Fibroblast of pulmonary artery (primary cell): ENCODE measurements around the gene RPS21.
A peak's percentile ranks its signal among the peaks of the same experiment; 100 is the strongest.

ENCODE experiments used
- DNase-seq: peaks from one replicate; pipeline ENCODE4 v3.0.0-alpha.2; 2010; ENCODE audit warnings: low read depth
- H3K4me3 ChIP-seq: replicated peaks from 2 replicates; pipeline ENCODE4 v1.5.1; 2011; ENCODE audit warnings: low read depth, mild to moderate bottlenecking, control low read depth, low read length, moderate library complexity
- TF ChIP-seq, protein P1 (sequence below): IDR thresholded peaks from 2 replicates; pipeline ENCODE4 v1.5.1; 2011; ENCODE audit warnings: mild to moderate bottlenecking, control low read depth, low read length, inconsistent platforms; ENCODE audit errors: missing control alignments

The RPS21 gene

DNA sequence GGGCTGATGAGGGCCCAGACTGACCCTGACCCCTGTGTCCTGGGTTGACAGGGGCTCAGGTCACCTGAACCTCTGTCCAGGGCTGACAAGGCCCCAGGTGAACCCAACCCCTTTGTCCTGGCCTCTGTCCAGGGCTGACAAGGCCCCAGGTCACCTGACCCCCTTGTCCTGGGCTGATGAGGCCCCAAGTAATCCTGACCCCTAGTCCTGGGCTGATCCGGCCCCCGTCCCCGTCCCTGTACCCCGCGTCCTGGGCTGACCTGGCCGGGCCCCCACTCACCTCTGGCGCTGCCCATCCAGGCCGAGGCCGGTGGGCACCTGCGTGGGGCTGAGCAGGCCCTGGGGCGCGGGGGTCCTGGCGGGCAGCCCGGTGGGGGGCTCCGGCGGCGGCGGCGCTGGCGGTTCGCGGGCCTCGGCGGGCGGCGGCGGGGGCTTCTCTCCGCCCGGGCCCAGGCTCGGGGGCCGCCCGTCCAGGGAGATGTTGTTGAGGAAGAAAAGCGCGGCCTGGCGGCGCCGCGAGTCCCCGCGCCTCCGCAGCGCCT lies 19.8 kb downstream of the RPS21 start:
- H3K4me3 ChIP-seq, result peak overlapping the region; percentile 60
- DNase-seq, result no peak
- TF ChIP-seq, protein P1, sequence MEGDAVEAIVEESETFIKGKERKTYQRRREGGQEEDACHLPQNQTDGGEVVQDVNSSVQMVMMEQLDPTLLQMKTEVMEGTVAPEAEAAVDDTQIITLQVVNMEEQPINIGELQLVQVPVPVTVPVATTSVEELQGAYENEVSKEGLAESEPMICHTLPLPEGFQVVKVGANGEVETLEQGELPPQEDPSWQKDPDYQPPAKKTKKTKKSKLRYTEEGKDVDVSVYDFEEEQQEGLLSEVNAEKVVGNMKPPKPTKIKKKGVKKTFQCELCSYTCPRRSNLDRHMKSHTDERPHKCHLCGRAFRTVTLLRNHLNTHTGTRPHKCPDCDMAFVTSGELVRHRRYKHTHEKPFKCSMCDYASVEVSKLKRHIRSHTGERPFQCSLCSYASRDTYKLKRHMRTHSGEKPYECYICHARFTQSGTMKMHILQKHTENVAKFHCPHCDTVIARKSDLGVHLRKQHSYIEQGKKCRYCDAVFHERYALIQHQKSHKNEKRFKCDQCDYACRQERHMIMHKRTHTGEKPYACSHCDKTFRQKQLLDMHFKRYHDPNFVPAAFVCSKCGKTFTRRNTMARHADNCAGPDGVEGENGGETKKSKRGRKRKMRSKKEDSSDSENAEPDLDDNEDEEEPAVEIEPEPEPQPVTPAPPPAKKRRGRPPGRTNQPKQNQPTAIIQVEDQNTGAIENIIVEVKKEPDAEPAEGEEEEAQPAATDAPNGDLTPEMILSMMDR, result no peak

GRCh38 chr20:62407221-62407992 lies 20.5 kb downstream of the RPS21 start, which contains the start of gene CABLES2:
CABLES2 (minus strand) TSS chr20:62407285; CDS start chr20:62407276, 9 bp downstream.
- DNase-seq, result peak; percentile 94
- TF ChIP-seq, protein P1, result no peak
- H3K4me3 ChIP-seq, result peak within 1 kb of the TSS; percentile 60

- no peak for DNase-seq
- TF ChIP-seq, protein P1, result no peak
- no peak overlapping the region for H3K4me3 ChIP-seq
Measured at GRCh38 chr20:62408055-62408454, 21.2 kb downstream of the RPS21 start.

DNA sequence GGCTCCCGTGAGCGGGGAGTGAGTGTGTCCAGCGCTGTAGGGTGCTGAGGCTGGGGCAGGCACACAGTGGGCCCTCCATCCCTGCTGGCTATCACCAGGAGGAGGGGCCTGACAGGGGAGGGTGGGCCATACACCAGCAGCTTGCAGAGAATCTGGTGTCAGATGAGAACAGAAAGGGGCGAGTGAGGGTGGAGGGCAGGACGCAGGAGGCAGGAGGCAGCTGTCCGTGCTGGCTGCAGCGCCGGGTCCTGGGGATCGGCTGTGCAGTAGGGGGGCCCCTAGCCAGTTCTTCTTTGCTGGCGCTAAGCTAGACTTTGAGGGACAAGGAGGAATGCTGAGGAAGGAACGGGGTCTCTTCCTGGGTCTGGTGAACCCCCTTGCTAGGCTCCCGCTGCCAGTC lies 21.7 kb downstream of the RPS21 start:
- DNase-seq, result no peak
- TF ChIP-seq, protein P1, result no peak
- no peak overlapping the region for H3K4me3 ChIP-seq

DNA sequence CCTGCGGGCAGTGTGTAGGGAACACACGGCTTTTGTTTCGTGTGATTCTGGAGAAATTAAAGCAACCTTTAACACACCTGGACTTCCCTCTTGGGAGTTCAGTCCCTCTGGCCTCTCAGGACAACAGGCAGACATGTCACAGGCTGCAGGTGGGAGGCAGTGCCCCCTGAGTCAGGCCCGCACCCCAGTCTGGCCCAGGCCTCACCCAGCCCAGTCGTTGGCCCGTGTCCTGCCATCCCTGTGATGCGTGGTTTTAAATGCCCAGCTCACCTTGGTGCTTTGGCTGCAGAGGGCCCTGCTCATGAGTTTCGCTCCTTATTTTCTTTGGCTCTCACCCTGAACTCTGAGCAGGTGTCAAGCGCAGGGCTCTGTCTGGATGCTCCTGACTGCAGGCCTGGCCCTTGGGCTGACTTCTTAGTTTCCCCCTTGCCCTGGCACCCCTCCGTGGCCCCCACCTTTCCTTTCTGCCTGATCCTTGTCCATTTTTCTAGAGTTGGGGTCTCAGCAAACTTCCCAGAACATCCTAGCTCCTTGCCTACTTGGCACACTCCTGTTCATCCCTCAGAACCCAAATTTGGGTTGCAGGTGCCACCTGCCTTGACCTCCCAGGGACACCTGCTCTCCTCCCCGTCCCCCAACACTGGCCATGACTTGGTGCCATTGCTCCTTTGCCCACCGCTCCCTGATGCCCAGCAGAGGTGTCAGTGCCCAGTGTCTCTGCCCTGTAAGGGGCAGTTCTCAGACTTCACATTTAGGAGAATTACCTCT lies 22.4 kb downstream of the RPS21 start:
- TF ChIP-seq, protein P1, result no peak
- DNase-seq, result no peak
- no peak overlapping the region for H3K4me3 ChIP-seq

- DNase-seq, result peak; percentile 23
- TF ChIP-seq, protein P1, result peak; percentile 43
- no peak overlapping the region for H3K4me3 ChIP-seq
Measured at GRCh38 chr20:62409931-62410745, 23.2 kb downstream of the RPS21 start.
